Cardiac atrium fibroblast (primary cell): ENCODE data around the gene ACMSD. TPM values are rescaled to one million over a fixed set of nuclear protein-coding genes. Genes with fewer than 3 reads are reported as not detected.

Source experiments
- total RNA-seq: library from RNA; depleted of rRNA; stranded (reverse); fragments of >200 nt; gene quantifications from 2 replicates; pipeline ENCODE4 v1.2.3, GENCODE V29; 2015

ACMSD gene
- not detected in 2 replicates for total RNA-seq

DNA sequence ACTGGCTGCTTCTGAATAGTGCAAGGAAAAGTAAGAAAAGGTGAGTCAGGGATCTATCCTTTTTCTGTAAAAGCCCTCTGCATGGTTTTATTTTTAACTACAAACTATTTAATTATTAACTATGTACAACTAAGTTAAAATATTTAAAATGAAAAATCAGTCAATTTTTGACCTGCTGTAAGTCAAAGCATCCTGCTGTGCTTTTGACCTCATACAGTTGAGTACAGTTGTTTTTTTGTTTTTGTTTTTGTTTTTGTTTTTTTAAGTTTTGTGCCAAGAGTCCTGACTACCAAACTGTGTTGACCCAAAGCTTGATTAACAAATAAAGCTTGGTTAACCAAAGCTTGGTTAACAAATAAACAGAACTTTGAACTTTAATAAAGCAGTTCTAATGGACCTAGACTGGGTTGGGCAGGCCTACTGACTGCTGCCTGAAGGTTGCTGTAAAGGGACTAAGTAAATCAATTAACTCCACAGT is at the start of gene ACMSD:
Gene ACMSD, plus strand, starts transcription at position 474 of the 478 bp plus-strand sequence. CDS start 67 bp downstream, outside the sequence.

DNA sequence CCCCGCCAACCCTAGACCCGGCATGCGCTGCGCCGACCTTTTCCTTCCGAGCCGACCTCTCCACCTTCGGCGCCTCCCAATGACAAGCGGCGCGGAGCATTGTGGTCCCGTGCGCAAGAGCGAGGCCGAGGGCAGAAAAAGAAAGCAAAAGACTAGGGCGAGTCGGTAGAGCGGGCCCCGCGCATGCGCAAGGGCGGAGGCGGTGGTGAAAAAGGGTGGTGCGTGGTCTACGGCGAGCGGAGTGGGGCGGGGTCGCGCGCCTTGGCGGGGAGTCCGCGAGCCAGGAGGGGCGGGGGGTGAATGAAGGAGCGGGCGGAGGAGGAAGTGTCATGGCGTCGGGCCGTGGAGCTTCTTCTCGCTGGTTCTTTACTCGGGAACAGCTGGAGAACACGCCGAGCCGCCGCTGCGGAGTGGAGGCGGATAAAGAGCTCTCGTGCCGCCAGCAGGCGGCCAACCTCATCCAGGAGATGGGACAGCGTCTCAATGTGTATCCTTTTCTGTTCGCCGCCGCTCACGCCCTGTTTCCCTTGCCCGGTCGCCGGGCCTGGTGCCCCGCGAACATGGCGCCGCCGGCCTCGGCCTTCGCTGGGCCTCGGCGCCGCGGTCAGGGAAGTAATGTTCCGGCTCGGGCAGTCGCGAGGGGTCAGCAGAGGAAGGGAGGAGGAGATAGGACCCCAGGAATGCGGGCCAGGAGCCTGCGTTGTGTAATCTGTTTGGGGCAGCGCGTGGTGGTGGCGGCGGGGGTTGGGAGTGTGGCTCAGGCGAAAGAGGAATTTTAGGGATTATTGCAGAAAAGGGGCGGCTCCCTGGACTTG is 80.3 kb downstream of the ACMSD start, which contains the start of gene CCNT2:
Gene CCNT2, plus strand, starts transcription at position 297 of the 815 bp plus-strand sequence. Its CDS starts 33 bp downstream, at position 330.

Other genes with a start within 250 kb of the ACMSD start
- gene TMEM163, start 119.6 kb upstream of the ACMSD start, total RNA-seq = 1.3 TPM in 1 of 2 replicates, not detected in the other
- gene CCNT2, start 80.2 kb downstream of the ACMSD start, total RNA-seq = 10.8 and 12.6 TPM in 2 replicates
- not detected in 2 replicates for gene MAP3K19, start 208.8 kb downstream of the ACMSD start, total RNA-seq
- gene RAB3GAP1, start 213.7 kb downstream of the ACMSD start, total RNA-seq = 27.1 and 35.3 TPM in 2 replicates